ENCODE measurements around the gene UGGT1. TPM values are rescaled to one million over a fixed set of nuclear protein-coding genes. Genes with fewer than 3 reads are reported as not detected.
"Not testable (repeated sequence)": the region's sequence is repeated elsewhere in the genome, so short reads cannot be mapped to it uniquely, and the experiment has no call there.

Gene UGGT1
- total RNA-seq, 1 donor from 2014 or later = 33.0 TPM

- DNase-seq (ENCODE audit: low spot score) (no peak), ATAC-seq (no peak)
These were observed 79.1 kb downstream of the UGGT1 start for GRCh38 chr2:128169933-128170709.

- ATAC-seq (no peak), DNase-seq (ENCODE audit: low spot score) (no peak)
These were observed 79.8 kb downstream of the UGGT1 start for GRCh38 chr2:128170776-128171175.

- DNase-seq (ENCODE audit: low spot score) (no peak), ATAC-seq (peak; percentile 41)
These were observed 81.2 kb downstream of the UGGT1 start for GRCh38 chr2:128172191-128172590.

GRCh38 chr2:128174067-128174466 lies 83.1 kb downstream of the UGGT1 start:
- ATAC-seq = not testable (repeated sequence)

GRCh38 chr2:128177315-128177714 lies 86.3 kb downstream of the UGGT1 start:
- DNase-seq (ENCODE audit: low spot score) = no peak
- ATAC-seq = no peak

More at GRCh38 chr2:128174067-128174466, 83.1 kb downstream of the UGGT1 start:
- not testable (repeated sequence) for DNase-seq (ENCODE audit: low spot score)

GRCh38 chr2:128178149-128178649 lies 87.2 kb downstream of the UGGT1 start:
- DNase-seq (ENCODE audit: low spot score) (no peak), ATAC-seq (no peak)

- no peak for DNase-seq (ENCODE audit: low spot score)
These were observed 87.9 kb downstream of the UGGT1 start for GRCh38 chr2:128178650-128179460.

GRCh38 chr2:128179461-128179755 lies 88.4 kb downstream of the UGGT1 start:
- DNase-seq (ENCODE audit: low spot score) (no peak), ATAC-seq (no peak)

More at GRCh38 chr2:128178650-128179460, 87.9 kb downstream of the UGGT1 start:
- ATAC-seq = peak; percentile 93

GRCh38 chr2:128180031-128180430 lies 89.0 kb downstream of the UGGT1 start:
- ATAC-seq (no peak), DNase-seq (ENCODE audit: low spot score) (no peak)

- no peak for DNase-seq (ENCODE audit: low spot score)
- ATAC-seq = no peak
These were observed 94.6 kb downstream of the UGGT1 start for GRCh38 chr2:128185576-128185975.

- ATAC-seq = peak; percentile 81
- no peak for DNase-seq (ENCODE audit: low spot score)
These were observed 96.1 kb downstream of the UGGT1 start for GRCh38 chr2:128187032-128187654.

- ATAC-seq = peak; percentile 80
- DNase-seq (ENCODE audit: low spot score) = no peak
These were observed 104.5 kb downstream of the UGGT1 start for GRCh38 chr2:128195435-128195984.

- ATAC-seq (no peak), DNase-seq (ENCODE audit: low spot score) (no peak)
These were observed 105.0 kb downstream of the UGGT1 start for GRCh38 chr2:128196026-128196425.

GRCh38 chr2:128196471-128196931 lies 105.5 kb downstream of the UGGT1 start:
- no peak for DNase-seq (ENCODE audit: low spot score)
- ATAC-seq = peak; percentile 18

GRCh38 chr2:128197059-128197458 lies 106.1 kb downstream of the UGGT1 start:
- DNase-seq (ENCODE audit: low spot score) (no peak), ATAC-seq (no peak)

GRCh38 chr2:128198656-128199055 lies 107.7 kb downstream of the UGGT1 start:
- no peak for DNase-seq (ENCODE audit: low spot score)
- peak; percentile 31 for ATAC-seq

GRCh38 chr2:128199141-128199540 lies 108.1 kb downstream of the UGGT1 start:
- no peak for ATAC-seq
- no peak for DNase-seq (ENCODE audit: low spot score)

- no peak for ATAC-seq
- DNase-seq (ENCODE audit: low spot score) = no peak
These were observed 111.8 kb downstream of the UGGT1 start for GRCh38 chr2:128202791-128203190.

- no peak for DNase-seq (ENCODE audit: low spot score)
- no peak for ATAC-seq
These were observed 115.2 kb downstream of the UGGT1 start for GRCh38 chr2:128206245-128206644.

- ATAC-seq = no peak
- no peak for DNase-seq (ENCODE audit: low spot score)
These were observed 117.0 kb downstream of the UGGT1 start for GRCh38 chr2:128208023-128208422.

Measured in left lobe of liver (tissue), 2 donors.